GM12878 (cell line): ENCODE data around the gene ARL6. TPM values are rescaled to one million over a fixed set of nuclear protein-coding genes. Genes with fewer than 3 reads are reported as not detected.

Experiments used
- ATAC-seq: fragments of 200-7000 bp; cut with Tn5 transposase; 3 replicates; pipeline ENCODE4 v1.9.1; 2020; ENCODE audit warnings: mild to moderate bottlenecking, moderate library complexity
- BruUV-seq: library from RNA; stranded (reverse); fragments of 400-500 nt; replicated peaks from 2 replicates; lab custom pipeline; 2021; lab: Mats Ljungman, UMichigan
- CTCF ChIA-PET: fragments of 300-600 bp; sonication (Branson Sonifier 250); formaldehyde crosslinking; extraction: SDS; loops from one replicate; lab custom pipeline; 2021; ENCODE audit warnings: inconsistent platforms; lab: Yijun Ruan, JAX
- POLR2A ChIA-PET: fragments of 350-600 bp; formaldehyde crosslinking; extraction: SDS; loops from one replicate; lab custom pipeline; 2021; ENCODE audit warnings: inconsistent platforms; lab: Charles Lee
- RAD21 ChIA-PET: fragments of 300-600 bp; sonication (Branson Sonifier 250); formaldehyde crosslinking; loops from one replicate; lab custom pipeline; 2023; ENCODE audit warnings: antibody characterized with exemption; ENCODE audit not compliant: unreplicated experiment; lab: Charles Lee
- SMC1A ChIA-PET: fragments of 300-600 bp; sonication (Branson Sonifier 250); formaldehyde crosslinking; loops from one replicate; lab custom pipeline; 2023; ENCODE audit not compliant: unreplicated experiment, uncharacterized antibody; lab: Charles Lee
- DNase-seq: peaks from one replicate; pipeline ENCODE4 v3.0.0-alpha.2; 2011; ENCODE audit warnings: low read depth, low spot score
- FAIRE-seq: peaks from 3 replicates; lab custom pipeline; 2011; peaks lifted over from hg19 to GRCh38; lab: Jason Lieb, UNC
- H2AFZ ChIP-seq: 2 replicates; pipeline ENCODE4 v1.6.0; 2011; ENCODE audit warnings: low read depth, low read length, control low read depth; ENCODE audit not compliant: control insufficient read depth
- H3K27ac ChIP-seq: 2 replicates; pipeline ENCODE4 v1.5.1; 2011; ENCODE audit warnings: control low read depth; ENCODE audit not compliant: control insufficient read depth, insufficient read depth
- H3K27me3 ChIP-seq, 2 experiments: replicated peaks in 1 of 2; 2 replicates each; pipeline versions ENCODE4 v1.6.0 to v1.6.1; 2011; ENCODE audit warnings: low read length in 1 of 2; ENCODE audit not compliant: control insufficient read depth in 2 of 2, insufficient read depth in 2 of 2
- H3K36me3 ChIP-seq, 2 experiments: 2 replicates each; pipeline ENCODE4 v1.5.1; 2011; ENCODE audit warnings: low read length in 1 of 2; ENCODE audit not compliant: control insufficient read depth in 2 of 2, insufficient read depth in 2 of 2
- H3K4me1 ChIP-seq: 2 replicates; pipeline ENCODE4 v1.6.1; 2011; ENCODE audit warnings: mild to moderate bottlenecking, low read length, moderate library complexity, mixed read lengths; ENCODE audit not compliant: control insufficient read depth, insufficient read depth
- H3K4me2 ChIP-seq: 2 replicates; pipeline ENCODE4 v1.6.0; 2011; ENCODE audit warnings: control low read depth; ENCODE audit not compliant: control insufficient read depth, insufficient read depth
- H3K4me3 ChIP-seq: fragments of 200-600 bp; sonication (generic); 2 replicates; pipeline ENCODE4 v1.5.1; 2016
- H3K79me2 ChIP-seq: 2 replicates; pipeline ENCODE4 v1.6.0; 2011; ENCODE audit warnings: low read length; ENCODE audit not compliant: control insufficient read depth, insufficient read depth
- H3K9ac ChIP-seq: 2 replicates; pipeline ENCODE4 v1.8.0; 2011; ENCODE audit warnings: low read length, control low read depth, mixed read lengths; ENCODE audit not compliant: control insufficient read depth, insufficient read depth
- H3K9me3 ChIP-seq: replicated peaks from 3 replicates; pipeline ENCODE4 v1.5.1; 2011; ENCODE audit warnings: mild to moderate bottlenecking, low read length; ENCODE audit not compliant: control insufficient read depth, insufficient read depth
- H4K20me1 ChIP-seq: 2 replicates; pipeline ENCODE4 v1.6.0; 2011; ENCODE audit not compliant: control insufficient read depth, insufficient read depth
- ATF2 ChIP-seq: IDR thresholded peaks from 2 replicates; pipeline ENCODE4 v1.6.1; 2012; ENCODE audit warnings: low read length, inconsistent platforms
- BHLHE40 ChIP-seq, 2 experiments: fragments of 450-650 bp in 1 of 2; IDR thresholded peaks; 2 replicates each; pipeline ENCODE4 v1.6.1; 2011 to 2017; ENCODE audit warnings: low read depth in 2 of 2, borderline replicate concordance in 1 of 2, improper control_type of control experiment in 1 of 2, low read length in 1 of 2, mild to moderate bottlenecking in 1 of 2
- ESRRA ChIP-seq: IDR thresholded peaks from 2 replicates; pipeline ENCODE4 v1.6.1; 2012; ENCODE audit warnings: mild to moderate bottlenecking, low read length, improper control_type of control experiment
- FOXM1 ChIP-seq: IDR thresholded peaks from 2 replicates; pipeline ENCODE4 v1.6.1; 2012; ENCODE audit warnings: low read depth, mild to moderate bottlenecking, inconsistent platforms, low read length, moderate library complexity
- HCFC1 ChIP-seq: fragments of 150-350 bp; IDR thresholded peaks from 2 replicates; pipeline ENCODE4 v1.6.1; 2014; ENCODE audit warnings: low read length
- IRF4 ChIP-seq: IDR thresholded peaks from 2 replicates; pipeline ENCODE4 v1.6.1; 2011; ENCODE audit warnings: low read depth, low read length
- NFYB ChIP-seq: IDR thresholded peaks from 2 replicates; pipeline ENCODE4 v1.6.1; 2011; ENCODE audit warnings: low read depth, mild to moderate bottlenecking, low read length, improper control_type of control experiment, moderate library complexity; ENCODE audit not compliant: insufficient read depth
- PRDM15 ChIP-seq: fragments of 450-650 bp; formaldehyde crosslinking; IDR thresholded peaks from 2 replicates; pipeline ENCODE4 v1.4.0; 2020; ENCODE audit warnings: mild to moderate bottlenecking, moderate library complexity
- RB1 ChIP-seq: fragments of 450-650 bp; formaldehyde crosslinking; IDR thresholded peaks from 2 replicates; pipeline ENCODE4 v1.6.1; 2017; ENCODE audit warnings: mild to moderate bottlenecking, borderline replicate concordance
- SMAD5 ChIP-seq: IDR thresholded peaks from 2 replicates; pipeline ENCODE4 v1.6.1; 2016; ENCODE audit warnings: antibody characterized with exemption, low read depth
- USF1 ChIP-seq: IDR thresholded peaks from 2 replicates; pipeline ENCODE4 v1.6.1; 2011; ENCODE audit warnings: borderline replicate concordance, low read depth, mild to moderate bottlenecking, moderate library complexity, mixed read lengths, low read length; ENCODE audit not compliant: insufficient read depth; ENCODE audit errors: extremely low read length
- ZSCAN29 ChIP-seq: fragments of 450-650 bp; IDR thresholded peaks from 2 replicates; pipeline ENCODE4 v1.6.1; 2017; ENCODE audit warnings: mild to moderate bottlenecking, moderate library complexity
- ZZZ3 ChIP-seq: IDR thresholded peaks from 2 replicates; pipeline ENCODE4 v1.6.1; 2011; ENCODE audit warnings: low read depth; ENCODE audit not compliant: control insufficient read depth, insufficient read length
- in situ Hi-C: fragments of 300-500 bp; cut with MboI; formaldehyde crosslinking; loops from 9 replicates; pipeline ENCODE4 v1.14.3; 2018; ENCODE audit warnings: mixed read lengths
- intact Hi-C: fragments of 100-400 bp; cut with micrococcal nuclease; formaldehyde crosslinking; loops from one replicate; pipeline ENCODE4 v1.14.2; 2022; ENCODE audit not compliant: unreplicated experiment
- polyA plus RNA-seq, 11 experiments: library from polyadenylated mRNA; depleted of rRNA in 4 of 11; unstranded in 6 of 11; stranded (reverse) in 5 of 11; fragments of >200 nt; fragmentation: Nextera tagmentation in 4 of 11; fragmentation: Illumina TruSeq in 1 of 11; extraction: Ambion mirVana in 4 of 11; extraction: Trizol in 1 of 11; gene quantifications; 1 replicate in 1 of 11; 2 replicates in 10 of 11; pipeline versions ENCODE4 v1.2.1 to v1.2.3, GENCODE V29; 2011 to 2016; ENCODE audit warnings: inconsistent platforms in 2 of 11, missing spikeins in 2 of 11, low read depth in 1 of 11
- total RNA-seq, 4 experiments: library from RNA; depleted of rRNA in 3 of 4; stranded (reverse); fragments of >200 nt in 3 of 4; fragmentation: Illumina TruSeq in 1 of 4; extraction: Trizol in 1 of 4; gene quantifications; 2 replicates each; pipeline versions ENCODE4 v1.2.1 to v1.2.3, GENCODE V29; 2013 to 2021

The ARL6 gene
- total and polyA plus RNA-seq, 10 of the 15 experiments (the other 5 are each of a cell fraction or from before 2014, with no cell fraction given): 2.0 to 7.3 (median 4.3) TPM

- Histone ChIP-seq H3K9ac (no peak overlapping the region), H3K36me3 (no peaks in the 10 kb centered on the region), H3K4me1 (no peaks in the 10 kb centered on the region), H3K9me3 (no peaks in the 10 kb centered on the region), H3K79me2 (no peaks in the 10 kb centered on the region), H2AFZ (no peak overlapping the region), H3K27me3 (no peaks in the 10 kb centered on the region), H4K20me1 (no peaks in the 10 kb centered on the region), H3K27ac (no peak overlapping the region), H3K4me3 (no peak overlapping the region), H3K4me2 (no peak overlapping the region)
- CTCF ChIA-PET: interaction anchor here (1.2 to 5.6 kb wide), 3 partner anchors 11 to 229 kb away, joined by 6 to 153 read pairs (median 7); no protein-coding TSS in a partner anchor
- peak; percentile 92 for FAIRE-seq
- in situ Hi-C loops (loop anchor here (5.0 to 10.0 kb wide), 2 partner anchors 229 to 541 kb away; no protein-coding TSS in a partner anchor), intact Hi-C loops (loop anchor here (1.0 to 10.0 kb wide), 3 partner anchors 159 to 541 kb away; no protein-coding TSS in a partner anchor)
- DNase-seq: peak; percentile 4
- peak; percentile 74 for ATAC-seq
- RAD21 ChIA-PET: interaction anchor here (1.1 to 4.4 kb wide), 2 partner anchors 24 to 229 kb away, joined by 3 to 40 read pairs; no protein-coding TSS in a partner anchor
- SMC1A ChIA-PET: interaction anchor here (0.6 to 4.8 kb wide), 4 partner anchors 161 to 246 kb away, joined by 3 to 50 read pairs (median 3); no protein-coding TSS in a partner anchor
- BruUV-seq: no TSS peak
- POLR2A ChIA-PET: interaction anchor here (2.6 kb wide), 1 partner anchor 228 kb away, joined by 6 read pairs; no protein-coding TSS in a partner anchor
- TF ChIP-seq ESRRA: no peak
- no peak for TF ChIP-seq USF1
- no peak for TF ChIP-seq SMAD5
- TF ChIP-seq IRF4: no peak
- TF ChIP-seq FOXM1: peak; percentile 42; the same call in 1 of the 2 replicates
- TF ChIP-seq ZZZ3: no peak
- no peak for TF ChIP-seq ZSCAN29
- no peak for TF ChIP-seq NFYB
- TF ChIP-seq ATF2: 0 out of 2 replicates have a peak, but pooled peaks have one; percentile 22
- no peak for TF ChIP-seq PRDM15 (CRISPR knock-in tag)
- TF ChIP-seq RB1: no peak
- no peak for TF ChIP-seq HCFC1
- TF ChIP-seq BHLHE40 (IDR thresholded peaks at IDR 0.05; ENCODE audit: borderline replicate concordance in 1 of 2, low read depth in 2 of 2, low read length in 1 of 2): no peak
Observed at GRCh38 chr3:97793420-97794019, 29.0 kb downstream of the ARL6 start.
